ENCODE results near the gene CNNM1.

The CNNM1 gene

DNA sequence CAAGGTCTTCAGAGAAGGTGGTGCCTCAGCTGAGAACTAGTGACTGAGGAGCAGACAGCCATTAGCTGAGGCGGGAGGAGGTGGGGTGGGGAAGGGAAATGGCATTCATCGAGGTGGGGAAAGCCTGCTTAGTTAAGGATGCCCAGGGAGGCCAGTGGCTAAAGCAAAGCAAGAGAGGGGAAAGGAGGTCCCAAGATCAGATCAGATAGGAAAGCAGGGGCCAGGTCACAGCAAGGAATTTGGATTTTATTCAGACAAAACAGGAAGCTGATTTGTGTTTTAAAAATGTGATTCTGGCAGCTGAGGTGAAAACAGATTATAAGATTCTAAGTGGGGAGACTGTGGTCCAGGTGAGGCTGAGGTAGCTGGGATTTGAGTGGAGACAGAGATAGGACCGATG, 45.8 kb downstream of the CNNM1 start:
- no peak for DNase-seq

DNA sequence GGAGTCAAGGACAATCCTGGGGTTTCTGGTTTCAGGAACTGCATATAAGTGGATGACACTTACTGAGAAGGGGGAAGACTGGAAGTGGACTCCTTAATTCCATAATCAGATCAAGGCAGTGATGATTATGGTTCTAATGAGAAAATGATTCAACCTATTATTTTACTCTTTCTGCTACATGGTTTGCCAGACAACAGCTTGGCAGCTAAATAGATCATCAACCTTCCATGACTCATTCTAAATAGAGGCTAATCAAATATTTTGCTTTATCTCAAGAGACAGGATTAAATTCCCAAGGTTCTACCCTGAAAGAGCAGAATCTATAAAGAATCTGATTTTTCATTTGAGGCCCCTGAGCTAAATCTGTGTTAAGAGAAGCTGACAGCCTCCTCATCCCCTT, 46.3 kb downstream of the CNNM1 start:
- no peak for DNase-seq

DNA sequence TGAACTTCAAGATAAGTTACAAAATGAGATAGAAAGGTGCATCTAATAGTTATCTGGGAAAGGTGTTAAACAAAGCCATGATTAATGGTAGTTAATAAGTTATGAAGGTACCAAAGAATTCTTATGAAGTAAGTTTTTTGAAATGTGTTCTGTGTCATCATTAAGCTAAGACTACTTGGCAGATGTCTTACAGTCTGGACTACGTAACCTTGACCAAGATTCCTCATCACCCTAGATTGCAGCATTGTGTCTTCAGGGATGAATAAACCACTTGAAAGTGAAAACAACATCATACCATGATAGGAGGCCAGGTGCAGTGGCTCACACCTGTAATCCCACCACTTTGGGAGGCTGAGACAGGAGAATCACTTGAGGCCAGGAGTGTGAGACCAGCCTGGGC, 53.0 kb downstream of the CNNM1 start:
- no peak for DNase-seq

GRCh38 chr10:99387071-99387470, 57.9 kb downstream of the CNNM1 start:
- DNase-seq, result no peak

GRCh38 chr10:99387541-99387940, 58.4 kb downstream of the CNNM1 start:
- no peak for DNase-seq

- no peak for DNase-seq
Observed at GRCh38 chr10:99389729-99390480, 60.7 kb downstream of the CNNM1 start.

DNA sequence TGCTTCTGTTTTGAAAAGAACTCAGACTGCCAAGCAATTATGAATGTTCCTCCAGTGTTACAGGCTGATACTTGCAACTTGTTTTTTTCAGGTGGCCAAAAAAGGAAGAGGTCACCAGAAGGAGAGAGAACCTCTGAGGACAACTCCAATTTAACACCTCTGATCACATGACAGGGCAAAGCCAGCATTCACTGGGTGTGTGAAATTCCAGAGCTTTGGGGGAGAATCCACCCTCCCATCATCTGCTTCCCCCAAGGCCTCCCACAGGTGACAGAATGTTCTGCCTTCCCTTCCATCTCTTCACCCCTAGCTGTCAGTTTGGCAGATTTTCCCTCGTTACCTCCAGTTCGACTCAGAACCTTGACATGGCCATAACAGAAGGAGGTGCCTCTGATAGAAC, 62.2 kb downstream of the CNNM1 start:
- no peak for DNase-seq

GRCh38 chr10:99393036-99393435, 63.9 kb downstream of the CNNM1 start:
- DNase-seq, result no peak

DNA sequence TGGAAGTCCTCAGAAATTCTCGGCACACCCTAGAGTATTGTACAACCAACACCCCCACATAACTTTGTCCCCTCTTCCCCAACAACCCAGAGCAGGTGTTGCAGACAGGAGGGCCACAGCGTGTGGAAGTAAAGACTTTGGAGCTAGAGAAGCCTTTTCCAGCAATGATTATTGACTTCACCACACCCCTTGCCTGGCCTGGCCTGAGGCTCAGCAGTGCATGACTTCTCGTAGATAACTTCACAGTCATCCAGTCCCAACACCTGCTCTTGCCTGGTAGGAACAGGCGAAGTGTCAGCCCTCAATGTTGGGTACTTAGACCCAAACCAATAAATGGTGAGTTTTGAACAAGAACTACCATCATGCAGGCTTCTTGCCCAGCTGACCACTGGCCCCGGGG, 64.5 kb downstream of the CNNM1 start:
- DNase-seq, result no peak

- no peak for DNase-seq
Observed at GRCh38 chr10:99394256-99394655, 65.1 kb downstream of the CNNM1 start.

GRCh38 chr10:99394761-99395386, 65.7 kb downstream of the CNNM1 start:
- no peak for DNase-seq

GRCh38 chr10:99395750-99396445, 66.7 kb downstream of the CNNM1 start:
- DNase-seq, result no peak

DNA sequence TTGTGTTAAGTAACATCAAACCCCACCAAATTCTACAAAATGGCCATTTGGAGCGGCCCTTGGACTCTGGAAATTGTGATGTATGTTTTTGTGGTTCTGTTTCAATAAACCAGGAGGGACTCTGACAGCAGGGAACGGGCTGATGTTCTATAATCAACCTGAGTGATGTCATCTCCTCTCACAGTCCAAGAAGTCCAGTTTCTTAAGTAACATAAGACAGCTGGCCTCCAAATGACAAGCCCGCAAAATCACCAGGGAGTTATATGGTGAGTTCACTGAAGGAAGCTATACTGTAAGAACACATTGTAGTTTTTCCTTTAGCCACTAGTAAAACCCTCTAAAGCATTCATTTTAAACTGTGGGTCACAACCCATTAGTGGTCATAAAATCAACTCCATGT, 67.3 kb downstream of the CNNM1 start:
- no peak for DNase-seq

GRCh38 chr10:99399664-99400063, 70.5 kb downstream of the CNNM1 start:
- DNase-seq, result no peak

GRCh38 chr10:99403674-99404073, 74.5 kb downstream of the CNNM1 start:
- DNase-seq, result no peak

- DNase-seq, result no peak
Observed at GRCh38 chr10:99406149-99406548, 77.0 kb downstream of the CNNM1 start.

- DNase-seq, result no peak
Observed at GRCh38 chr10:99410146-99410545, 81.0 kb downstream of the CNNM1 start.

- DNase-seq, result no peak
Observed at GRCh38 chr10:99410876-99411275, 81.7 kb downstream of the CNNM1 start.

- no peak for DNase-seq
Observed at GRCh38 chr10:99411546-99411945, 82.4 kb downstream of the CNNM1 start.

- DNase-seq, result no peak
Observed at GRCh38 chr10:99412099-99412498, 82.9 kb downstream of the CNNM1 start.

- DNase-seq, result no peak
Observed at GRCh38 chr10:99418910-99419624, 89.9 kb downstream of the CNNM1 start.

GRCh38 chr10:99419688-99420087, 90.5 kb downstream of the CNNM1 start:
- no peak for DNase-seq

DNA sequence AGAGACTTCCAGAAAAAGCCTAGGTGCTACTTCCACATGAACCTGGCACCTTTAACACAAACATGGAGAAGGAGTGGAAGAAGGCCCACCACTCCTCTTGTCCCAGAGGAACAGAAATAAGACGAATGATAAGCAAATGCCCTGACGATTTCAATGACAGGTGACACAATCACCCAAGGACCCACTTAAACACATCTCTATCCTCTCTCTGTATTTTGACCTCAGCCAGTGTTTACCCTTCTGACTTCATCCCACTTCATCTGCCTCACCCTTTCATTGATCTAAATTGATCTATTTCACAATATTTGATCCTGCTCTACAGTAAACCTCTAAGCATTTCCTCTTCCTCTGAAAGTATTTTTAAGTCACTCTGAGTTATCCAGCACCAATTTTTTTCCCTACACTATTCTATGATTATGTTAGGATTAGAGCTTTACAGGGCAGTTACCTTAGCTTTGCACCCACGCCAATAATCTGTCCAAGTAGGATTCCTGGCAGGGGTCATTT, 92.1 kb downstream of the CNNM1 start:
- DNase-seq, result no peak

Data from effector CD8-positive, alpha-beta T cell (primary cell).